GM18519 (cell line): ENCODE data around the gene ACP2.

Experiments used
- ATAC-seq: cut with Tn5 transposase; IDR thresholded peaks from one replicate; pipeline ENCODE4 v1.9.1; 2021; ENCODE audit warnings: mild to moderate bottlenecking, moderate library complexity; ENCODE audit not compliant: unreplicated experiment, low FRiP score

The ACP2 gene

DNA sequence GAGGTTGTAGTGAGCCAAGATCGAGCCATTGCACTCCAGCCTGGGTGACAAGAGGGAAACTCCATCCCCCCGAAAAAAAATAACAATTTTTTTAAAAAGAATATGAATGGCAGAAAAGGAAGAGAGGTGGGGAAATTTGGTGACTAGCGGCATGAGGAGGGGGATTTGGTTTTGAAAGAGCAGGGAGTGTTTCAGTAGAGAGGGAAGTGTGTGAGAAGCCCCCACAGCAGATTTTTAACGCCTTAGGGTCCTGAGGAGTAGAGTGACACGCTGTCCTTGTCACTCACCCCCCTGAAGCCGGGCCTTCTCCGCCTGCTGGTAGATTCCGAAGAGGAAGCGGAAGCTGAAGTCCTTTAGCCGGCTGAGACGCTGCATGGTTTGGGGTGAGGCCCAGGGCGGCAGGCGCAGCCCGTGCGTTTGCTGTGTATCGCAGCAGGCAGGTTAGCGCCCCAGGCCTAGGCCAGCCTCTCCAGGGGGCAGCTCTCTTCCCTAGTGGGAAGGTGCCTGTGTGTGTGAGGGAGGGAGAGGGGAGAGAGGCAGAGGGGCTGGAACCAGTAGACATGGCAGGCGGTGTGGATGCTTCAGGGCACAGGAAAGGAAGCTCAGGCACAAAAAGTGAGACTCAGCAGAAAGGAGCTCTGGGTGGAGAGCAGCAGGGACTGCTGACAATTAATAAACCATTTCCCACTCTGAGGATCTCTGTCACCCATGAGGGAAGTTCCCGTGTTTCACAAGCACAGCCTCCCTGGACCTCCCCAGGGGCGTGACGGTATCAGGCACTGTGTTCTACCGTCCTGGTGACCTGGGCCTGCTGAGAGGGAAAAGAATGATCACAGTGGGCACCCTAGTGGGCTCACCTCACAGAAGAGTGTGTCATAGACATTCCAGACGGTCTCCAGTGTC is 3.9 kb downstream of the ACP2 start:
- no peak for ATAC-seq

DNA sequence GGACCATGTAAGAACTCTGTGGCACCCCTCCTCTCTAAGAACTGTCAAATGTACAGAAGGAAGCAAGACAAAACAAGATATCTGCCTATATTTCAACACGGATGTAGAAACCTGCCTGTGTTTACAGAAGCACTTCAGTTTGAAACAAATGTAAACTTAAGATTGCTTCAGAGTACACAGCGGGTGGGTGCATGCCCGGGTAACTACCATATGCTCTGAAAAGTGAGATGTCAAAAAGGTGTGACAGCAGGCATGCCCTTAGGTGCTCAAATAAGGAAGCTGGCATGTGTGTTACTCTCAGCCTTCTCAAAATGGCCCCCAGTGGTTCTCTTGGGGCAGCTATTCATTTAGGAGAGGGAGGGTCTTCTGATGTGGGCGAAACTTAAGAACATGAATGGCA is 5.2 kb downstream of the ACP2 start:
- no peak for ATAC-seq

DNA sequence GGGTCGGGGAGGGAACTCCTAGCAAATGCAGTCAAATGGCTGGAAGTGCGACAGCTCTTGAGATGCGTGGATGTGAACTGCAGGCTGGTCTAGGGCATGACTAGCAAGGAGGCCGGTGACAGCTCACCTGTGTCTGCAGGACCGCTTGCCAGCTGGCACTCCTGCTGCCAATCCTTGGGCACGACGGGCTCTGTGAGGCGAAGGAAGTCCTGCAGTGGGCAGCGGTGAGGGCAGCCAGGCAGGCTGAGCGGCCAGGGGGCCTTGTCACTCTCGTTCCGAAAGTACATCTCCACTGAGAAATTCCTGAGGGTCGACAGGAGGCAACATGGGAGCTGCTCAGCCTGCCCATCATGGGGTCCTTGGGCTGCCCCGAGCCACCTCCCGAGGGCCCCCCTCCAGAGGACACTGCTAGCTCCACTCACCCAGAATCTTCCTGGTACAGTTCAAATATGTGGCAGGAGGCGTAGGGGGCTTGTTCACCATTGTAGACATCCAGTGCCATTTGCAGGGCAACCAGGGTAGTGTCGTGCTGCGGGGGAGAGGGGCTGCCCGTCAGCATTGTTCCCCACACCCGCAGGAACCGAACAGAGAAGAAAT is 5.9 kb downstream of the ACP2 start:
- no peak for ATAC-seq

DNA sequence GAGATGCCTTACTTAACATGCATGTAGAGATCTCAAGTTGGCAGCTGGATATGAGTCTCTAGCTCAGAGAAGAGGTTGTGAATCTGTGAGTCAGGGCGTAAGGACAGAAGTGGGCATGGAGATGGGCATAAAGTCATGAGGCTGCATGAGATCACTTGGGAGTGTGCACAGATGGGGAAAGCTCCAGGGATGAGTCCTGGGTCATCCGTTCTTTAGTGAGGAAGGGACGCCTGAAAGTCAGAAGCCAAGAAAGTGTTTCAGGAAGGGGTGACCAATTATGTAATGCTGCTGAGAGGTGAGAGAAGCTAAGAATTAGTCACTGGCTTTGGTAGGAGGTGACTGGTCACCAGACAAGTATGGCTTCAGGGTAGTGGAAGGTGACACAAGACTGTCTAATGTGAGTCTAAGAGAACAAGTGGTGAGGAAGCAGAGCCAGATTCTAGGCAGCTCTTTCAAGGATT is 6.7 kb downstream of the ACP2 start:
- no peak for ATAC-seq

DNA sequence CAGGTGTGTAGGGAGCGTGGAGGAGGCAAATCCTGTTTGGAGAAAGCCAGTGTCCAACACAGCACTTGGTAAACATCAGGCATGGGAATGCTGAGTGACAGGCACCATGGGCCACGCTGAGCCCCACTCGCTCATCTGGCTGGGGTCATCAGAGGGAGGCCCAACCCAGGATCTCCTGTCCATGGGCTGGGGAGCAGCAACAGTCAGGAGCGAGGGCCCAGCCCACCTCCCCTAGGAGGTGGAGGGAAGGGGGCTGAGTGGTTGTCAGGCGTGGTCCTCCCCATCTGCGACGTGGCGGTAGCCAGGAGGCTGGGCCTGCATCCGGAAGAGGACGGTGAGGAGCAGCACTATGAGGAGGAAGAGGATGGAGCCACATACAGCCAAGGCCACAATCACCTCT is 8.8 kb downstream of the ACP2 start:
- no peak for ATAC-seq

DNA sequence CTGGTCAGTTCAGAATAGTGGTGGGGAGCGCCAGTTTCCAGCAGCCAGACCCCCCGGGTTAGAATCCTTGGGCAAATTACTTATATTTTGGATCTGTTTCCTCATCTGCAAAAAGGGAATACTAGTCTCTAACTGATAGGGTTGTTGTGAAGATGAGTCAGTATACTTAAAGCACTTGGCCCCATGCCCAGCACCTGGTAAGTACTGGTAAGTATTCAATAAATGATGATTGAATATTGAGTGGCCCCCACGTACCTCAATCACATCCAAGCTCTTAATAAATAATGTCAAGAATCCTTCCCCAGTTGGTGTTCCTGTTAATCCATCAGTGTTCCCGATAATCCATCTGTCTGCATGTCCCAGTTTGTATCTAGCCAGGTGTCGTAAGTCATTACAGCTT is 12.1 kb downstream of the ACP2 start:
- ATAC-seq = no peak

DNA sequence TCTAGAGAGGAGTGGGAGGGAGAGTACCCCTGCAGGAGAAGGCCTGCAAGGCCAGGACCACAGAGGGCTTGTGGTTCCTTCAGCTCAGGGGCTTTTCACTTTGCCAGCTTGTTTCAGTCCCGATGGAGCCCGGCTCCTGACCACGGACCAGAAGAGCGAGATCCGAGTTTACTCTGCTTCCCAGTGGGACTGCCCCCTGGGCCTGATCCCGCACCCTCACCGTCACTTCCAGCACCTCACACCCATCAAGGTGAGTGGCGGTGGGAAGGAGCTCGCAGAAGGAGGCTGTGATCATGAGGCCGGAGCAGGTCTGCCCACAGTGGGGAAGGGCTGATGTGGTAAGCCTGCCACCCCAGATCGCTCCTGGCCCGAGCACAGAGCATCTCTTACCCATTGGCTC is 13.5 kb downstream of the ACP2 start:
- no peak for ATAC-seq

DNA sequence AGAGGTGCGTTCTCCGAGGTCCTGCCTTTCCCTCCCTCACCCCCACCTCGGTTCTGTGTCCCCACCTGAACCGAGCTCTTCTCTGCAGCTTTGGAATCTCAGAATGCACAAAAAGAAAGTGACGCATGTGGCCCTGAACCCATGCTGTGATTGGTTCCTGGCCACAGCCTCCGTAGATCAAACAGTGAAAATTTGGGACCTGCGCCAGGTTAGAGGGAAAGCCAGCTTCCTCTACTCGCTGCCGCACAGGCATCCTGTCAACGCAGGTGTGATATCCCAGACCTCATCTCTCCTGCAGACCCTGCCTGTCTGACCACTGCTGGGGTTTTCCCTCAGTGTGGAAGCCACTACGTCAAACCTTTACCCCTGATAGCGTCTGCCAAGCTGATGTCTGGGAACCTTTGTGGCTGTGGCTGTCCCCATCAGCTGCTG is 13.9 kb downstream of the ACP2 start:
- ATAC-seq = no peak

DNA sequence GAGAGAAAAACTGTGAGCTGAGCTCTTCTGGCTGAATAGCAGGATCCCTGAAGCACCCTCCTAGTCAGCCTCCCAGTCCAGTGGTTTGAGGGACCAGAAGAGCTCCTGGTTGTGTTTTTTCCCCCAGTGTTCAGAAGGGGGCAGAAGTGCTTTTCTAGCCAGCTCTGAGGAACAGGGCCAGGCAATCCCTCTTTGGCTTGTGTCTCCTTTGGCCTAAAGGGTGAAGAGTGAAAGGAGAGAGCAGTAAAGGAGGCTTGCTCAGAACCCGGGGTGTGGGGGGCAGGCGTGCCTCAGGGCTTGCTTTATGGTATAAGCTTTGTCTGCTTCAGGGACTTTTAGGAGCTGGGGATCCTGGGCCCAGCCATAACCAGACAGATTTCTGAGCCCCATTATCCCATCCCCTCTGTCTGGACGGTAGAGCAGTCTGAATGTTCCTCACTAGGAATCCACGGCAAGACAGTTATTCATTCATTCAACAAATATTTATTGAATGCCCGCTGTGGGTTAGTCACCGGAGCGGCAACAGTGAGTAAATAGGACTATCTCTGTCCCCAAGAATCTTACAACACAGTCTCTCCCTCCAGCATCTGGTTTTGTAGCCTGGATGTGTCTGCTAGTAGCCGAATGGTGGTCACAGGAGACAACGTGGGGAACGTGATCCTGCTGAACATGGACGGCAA is 14.5 kb downstream of the ACP2 start:
- ATAC-seq = no peak

DNA sequence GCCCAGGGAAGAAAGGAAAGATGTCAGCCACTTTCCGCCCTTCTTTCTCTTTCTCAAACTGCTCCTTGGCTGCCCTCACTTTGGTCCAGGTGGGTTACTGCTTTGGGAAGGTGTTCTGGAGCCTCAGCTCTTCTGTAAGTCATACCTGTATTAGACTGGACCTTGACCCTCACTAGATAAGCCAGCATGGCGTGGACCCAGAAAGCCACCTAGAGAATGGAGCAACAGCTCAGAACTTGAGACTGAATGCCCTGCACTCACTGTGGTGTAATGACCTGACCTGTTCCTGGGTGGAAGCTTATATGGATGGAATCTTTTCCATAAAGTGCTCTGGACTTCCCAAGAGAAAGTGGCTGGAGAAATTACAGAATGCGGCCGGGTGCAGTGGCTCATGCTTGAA is 15.6 kb downstream of the ACP2 start:
- ATAC-seq = no peak

DNA sequence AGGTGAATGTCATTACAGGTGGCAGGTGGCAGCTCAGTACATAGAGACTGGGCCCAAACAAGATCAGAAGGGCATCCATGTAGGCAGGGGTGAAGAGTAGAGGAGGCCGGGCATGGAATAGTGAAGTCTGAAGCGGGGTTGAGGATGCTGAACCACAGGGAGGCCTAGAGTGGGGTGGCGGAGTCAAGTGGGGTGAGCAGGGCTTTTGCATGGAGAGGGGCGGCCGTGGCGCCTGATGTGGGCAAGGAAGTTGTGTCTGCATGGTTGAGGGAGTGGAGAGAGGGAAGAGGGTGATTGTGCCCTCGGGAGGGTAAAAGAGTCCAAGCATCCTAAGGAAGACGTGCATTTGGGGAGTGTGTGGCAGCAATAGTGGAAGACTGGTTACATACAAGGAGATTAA is 19.5 kb downstream of the ACP2 start:
- ATAC-seq = no peak

DNA sequence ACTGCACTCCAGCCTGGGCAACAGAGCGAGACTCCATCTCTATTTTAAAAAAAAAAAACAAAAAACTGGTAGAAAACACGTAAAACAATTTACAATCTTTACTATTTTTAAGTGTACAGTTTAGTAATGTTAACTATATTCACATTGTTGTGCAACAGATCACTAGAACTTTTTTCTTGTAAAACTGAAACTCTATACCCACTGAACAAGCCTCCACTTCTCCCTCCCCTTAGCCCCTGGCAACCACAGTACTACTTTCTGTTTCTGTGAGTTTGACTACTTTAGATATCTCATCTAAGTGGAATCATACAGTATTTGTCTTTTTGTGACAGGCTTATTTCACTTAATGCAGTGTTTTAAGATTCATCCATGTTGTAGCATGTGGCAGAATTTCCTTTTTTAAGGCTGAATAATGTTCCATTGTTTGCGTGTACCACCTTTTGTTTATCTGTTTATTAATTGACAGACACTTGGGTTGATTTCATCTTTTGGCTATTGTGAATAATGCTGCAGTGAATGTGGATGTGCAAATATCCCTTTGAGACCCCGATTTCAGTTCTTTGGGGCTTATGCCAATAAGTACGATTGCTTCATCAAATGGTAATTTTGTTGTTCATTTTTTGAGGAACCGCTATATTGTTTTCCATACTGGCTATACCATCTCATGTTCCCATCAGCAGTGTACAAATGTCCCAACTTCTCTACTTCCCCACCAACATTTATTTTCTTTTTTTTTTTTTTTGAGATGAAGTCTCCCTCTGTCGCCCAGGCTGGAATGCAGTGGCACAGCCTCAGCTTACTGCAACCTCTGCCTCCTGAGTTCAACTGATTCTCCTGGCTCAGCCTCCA is 22.8 kb downstream of the ACP2 start:
- no peak for ATAC-seq

DNA sequence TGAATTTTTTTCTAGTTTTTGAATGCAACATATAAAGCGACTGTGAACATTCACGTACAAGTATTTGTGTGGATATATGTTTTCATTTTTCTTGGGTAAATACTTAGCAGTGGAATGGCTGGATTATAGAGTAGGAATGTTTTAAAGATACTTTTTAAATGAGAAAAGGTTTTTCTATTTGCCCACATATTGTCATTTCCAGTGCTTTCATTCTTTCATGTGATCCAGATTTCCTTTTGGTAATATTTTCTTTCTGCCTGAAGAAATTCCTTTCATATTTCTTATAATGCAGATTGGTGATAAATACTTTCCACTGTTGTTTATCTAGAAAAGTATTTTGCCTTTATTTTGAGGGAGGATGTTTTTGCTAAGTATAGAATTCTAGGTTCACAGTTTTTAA is 25.9 kb downstream of the ACP2 start:
- ATAC-seq = no peak

DNA sequence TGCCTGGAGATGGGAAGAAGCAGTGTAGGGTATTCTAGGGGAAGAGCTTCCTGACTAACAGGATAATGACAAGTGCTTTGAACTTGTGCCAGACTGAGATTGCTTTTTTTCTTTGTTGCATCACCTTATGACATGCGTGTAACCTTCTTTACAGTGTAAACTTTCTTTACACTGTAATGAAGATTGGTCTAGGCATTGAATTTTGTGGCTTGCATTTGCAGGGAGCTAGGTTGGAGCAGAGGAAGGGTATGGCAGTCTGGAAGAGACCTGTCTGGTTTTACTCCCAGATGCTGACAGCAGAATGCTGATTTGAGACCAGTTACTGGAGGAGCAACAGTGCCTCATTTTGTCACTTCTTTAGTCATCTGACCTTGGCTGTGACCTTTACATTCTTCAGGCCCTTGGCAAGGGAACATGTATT is 28.2 kb downstream of the ACP2 start:
- ATAC-seq = no peak

DNA sequence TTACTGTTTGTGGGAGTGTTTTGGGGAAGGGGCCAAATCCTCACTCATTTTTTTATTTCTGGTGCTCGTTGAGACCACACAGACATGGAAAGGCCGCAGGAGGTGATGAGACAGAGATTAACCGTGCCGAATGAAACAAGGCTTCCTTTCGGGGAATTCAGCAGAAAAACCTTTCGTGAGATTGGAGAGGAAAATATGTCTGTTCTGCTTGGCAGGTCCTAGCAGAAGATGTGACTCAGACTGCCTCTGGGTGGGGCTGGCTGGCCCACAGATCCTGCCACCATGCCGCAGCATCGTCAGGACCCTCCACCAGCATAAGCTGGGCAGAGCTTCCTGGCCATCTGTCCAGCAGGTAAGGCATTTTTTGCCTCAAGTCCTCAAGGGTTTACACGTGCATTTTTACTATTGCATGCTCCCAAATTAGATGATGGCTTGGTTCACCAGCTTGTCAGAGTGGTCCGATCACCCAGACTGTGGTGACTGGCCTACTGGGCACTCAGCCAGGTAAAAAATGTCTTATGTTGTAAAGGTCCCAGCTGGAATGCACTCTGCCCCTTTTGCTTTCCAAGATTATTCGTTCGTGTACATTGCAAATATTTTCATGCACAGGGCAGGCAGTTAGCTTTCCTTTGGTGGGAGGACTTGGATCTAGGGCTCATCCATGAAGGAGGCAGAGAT is 32.4 kb downstream of the ACP2 start:
- ATAC-seq = no peak

DNA sequence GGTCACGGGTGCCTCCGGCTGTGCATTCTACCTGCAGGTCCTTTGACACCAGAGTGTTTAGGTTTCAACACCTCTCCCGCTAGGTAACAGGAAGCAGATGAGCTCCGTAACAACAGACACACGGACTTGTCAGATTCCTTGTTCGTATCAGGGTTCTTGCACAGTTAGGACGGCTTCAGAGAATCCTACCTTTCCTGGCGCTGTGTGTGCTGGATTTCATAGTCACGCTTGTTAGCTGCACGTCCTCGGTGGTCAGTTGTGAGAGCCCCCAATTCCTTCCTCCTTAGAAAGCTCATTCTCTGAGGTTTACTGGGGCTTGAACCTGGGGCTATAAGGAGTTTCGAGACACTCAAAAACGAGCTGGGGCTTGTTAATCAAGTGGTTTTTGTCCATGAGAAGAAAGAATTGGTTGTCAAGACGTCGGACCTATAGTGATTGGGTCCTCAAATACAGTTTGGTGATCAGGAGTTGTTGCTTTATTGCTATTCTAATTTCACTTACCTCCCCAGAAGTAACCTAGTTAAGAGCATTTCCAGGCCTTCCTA is 33.2 kb downstream of the ACP2 start:
- ATAC-seq = no peak

DNA sequence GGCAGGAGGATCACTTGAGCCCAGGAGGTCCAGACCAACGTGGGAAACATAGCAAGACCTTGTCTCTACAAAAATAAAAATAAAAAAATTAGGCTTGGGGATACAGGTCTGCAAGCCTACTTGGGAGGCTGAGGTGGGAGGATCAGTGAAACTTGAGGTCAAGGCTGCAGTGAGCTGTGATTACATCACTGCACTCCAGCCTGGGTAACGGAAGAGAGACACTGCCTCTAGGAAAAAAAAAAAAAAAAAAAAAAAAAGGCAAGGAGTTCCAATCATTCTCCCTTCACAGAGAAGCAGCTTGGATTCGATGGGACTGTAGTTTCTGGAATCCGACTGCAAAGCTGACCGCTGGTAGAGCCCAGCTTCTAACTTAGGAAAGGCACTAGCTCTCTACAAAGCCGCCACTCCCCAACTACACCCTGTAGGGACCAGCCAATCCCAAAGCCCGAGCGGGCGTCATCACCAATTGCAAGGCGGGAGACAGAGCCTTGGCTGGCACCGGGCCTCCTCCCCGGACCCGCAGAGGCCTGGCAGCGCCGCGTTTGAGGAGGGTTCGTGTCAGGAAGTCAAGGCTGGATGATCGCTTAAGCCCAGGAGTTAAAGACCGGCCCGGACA is 34.6 kb downstream of the ACP2 start:
- no peak for ATAC-seq

DNA sequence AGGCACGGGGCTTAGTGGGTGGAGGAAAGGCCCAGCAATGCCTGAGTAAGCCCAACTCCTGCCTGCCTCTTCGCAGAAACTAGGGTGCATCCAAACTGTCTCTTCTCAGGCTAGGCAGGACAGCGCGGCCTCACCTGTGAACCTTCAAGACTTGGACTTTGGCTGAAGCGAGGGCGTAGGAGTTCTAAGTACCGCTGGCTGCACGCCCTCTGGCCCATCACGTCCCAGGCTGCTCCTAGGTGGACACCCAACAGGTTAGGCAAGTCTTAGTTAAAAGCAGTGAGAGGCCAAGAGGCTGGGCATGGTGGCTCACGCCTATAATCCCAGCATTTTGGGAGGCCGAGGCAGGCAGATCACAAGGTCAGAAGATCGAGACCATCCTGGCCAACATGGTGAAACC is 35.7 kb downstream of the ACP2 start:
- no peak for ATAC-seq

DNA sequence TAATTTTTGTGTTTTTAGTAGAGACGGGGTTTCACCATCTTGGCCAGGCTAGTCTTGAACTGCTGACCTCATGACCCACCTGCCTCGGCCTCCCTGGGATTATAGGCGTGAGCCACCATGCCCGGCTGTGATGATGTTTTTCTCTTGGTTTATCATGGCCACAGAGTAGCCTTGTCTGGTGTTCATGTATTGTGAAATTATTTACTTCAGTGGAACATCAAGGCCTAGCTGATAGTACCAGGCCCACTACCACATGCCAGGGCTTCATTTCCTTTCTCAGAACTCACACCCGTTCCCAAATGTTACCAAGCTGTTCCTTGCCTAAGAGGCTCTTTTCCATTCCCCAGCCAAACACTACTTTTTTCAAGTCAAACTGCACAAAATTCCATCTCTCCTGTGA is 40.0 kb downstream of the ACP2 start:
- ATAC-seq = no peak
